HFFc6 (cell line): ENCODE data around the gene CDX2. TPM values are rescaled to one million over a fixed set of nuclear protein-coding genes. Genes with fewer than 3 reads are reported as not detected.

Source experiments
- DNase-seq: peaks from one replicate; pipeline ENCODE4 v3.0.0-alpha.2; 2018
- H3K27ac Mint-ChIP-seq: 2 replicates; pipeline ENCODE4 v1.8.0; 2020; ENCODE audit warnings: mild to moderate bottlenecking, mixed read lengths
- H3K27me3 Mint-ChIP-seq: 2 replicates; pipeline ENCODE4 v1.8.0; 2021; ENCODE audit warnings: mild to moderate bottlenecking, moderate library complexity, mixed read lengths; ENCODE audit not compliant: insufficient read depth
- H3K36me3 Mint-ChIP-seq: 2 replicates; pipeline ENCODE4 v1.8.0; 2021; ENCODE audit warnings: low read depth, mixed read lengths
- H3K4me1 Mint-ChIP-seq: 2 replicates; pipeline ENCODE4 v1.8.0; 2020; ENCODE audit warnings: low read depth, mixed read lengths
- H3K4me3 Mint-ChIP-seq: 2 replicates; pipeline ENCODE4 v1.8.0; 2020; ENCODE audit warnings: mild to moderate bottlenecking, moderate library complexity, mixed read lengths
- H3K9me3 Mint-ChIP-seq: 2 replicates; pipeline ENCODE4 v1.8.0; 2020; ENCODE audit warnings: mild to moderate bottlenecking, mixed read lengths
- total RNA-seq, 6 experiments: library from RNA; stranded (reverse); fragmentation: NEBNext Ultra II Directional; extraction: Animal tissue kit (Norgen Biotek cat#: 25700); gene quantifications; 2 replicates in 1 of 6; 3 replicates in 5 of 6; pipeline ENCODE4 v1.2.3, GENCODE V29; 2021
- TF ChIP-seq, protein P1 (sequence below): fragments of 200-600 bp; sonication (generic); IDR thresholded peaks from 2 replicates; pipeline ENCODE4 v1.5.0; 2021; ENCODE audit warnings: antibody characterized with exemption, mild to moderate bottlenecking

The CDX2 gene
- total RNA-seq, 6 experiments from 2014 or later: not detected

DNA sequence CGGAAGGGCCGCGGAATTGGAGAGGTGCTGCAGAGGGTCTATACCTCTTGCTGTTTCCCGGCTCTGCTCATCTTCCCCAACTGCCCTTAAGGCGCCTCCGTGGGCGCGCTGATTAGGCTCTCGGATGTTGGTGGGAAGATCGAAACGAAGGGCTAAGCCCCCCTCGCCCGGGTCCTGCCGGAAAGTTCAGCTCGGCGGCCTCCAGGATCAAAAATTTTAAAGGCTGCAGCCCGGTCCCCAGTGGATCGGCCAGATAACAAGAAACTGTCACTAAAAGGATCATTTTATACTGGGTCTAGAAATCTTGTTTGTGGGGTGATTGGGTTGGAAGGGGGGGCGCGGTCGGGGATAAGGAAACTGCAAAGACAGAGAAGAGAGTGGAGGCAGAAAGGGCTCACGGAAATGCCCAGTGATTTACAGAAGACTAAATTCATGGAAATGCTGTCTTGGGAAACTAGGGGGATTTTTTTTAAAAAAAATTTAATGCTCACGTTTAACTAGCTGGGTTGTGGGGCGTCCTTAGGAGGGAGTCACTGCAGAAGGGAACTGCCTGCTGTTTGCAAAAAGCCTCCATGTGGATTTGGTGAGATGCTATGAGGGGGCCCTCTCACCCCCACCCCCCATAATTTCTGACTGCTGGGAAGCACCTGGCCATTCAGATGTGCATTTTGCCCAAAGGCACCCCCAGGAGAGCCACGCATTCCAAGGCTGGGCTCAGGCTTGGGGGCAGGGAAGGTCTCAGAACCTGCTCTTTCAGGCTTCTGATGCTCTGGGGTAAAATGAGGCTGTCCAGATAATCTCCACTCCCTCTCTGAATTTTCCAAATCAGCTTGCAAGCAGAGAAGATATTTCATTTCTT, 7.7 kb downstream of the CDX2 start:
- H3K27ac Mint-ChIP-seq: 0 out of 2 replicates have a peak overlapping the region, but pooled peaks have one; percentile 5
- TF ChIP-seq, protein P1, sequence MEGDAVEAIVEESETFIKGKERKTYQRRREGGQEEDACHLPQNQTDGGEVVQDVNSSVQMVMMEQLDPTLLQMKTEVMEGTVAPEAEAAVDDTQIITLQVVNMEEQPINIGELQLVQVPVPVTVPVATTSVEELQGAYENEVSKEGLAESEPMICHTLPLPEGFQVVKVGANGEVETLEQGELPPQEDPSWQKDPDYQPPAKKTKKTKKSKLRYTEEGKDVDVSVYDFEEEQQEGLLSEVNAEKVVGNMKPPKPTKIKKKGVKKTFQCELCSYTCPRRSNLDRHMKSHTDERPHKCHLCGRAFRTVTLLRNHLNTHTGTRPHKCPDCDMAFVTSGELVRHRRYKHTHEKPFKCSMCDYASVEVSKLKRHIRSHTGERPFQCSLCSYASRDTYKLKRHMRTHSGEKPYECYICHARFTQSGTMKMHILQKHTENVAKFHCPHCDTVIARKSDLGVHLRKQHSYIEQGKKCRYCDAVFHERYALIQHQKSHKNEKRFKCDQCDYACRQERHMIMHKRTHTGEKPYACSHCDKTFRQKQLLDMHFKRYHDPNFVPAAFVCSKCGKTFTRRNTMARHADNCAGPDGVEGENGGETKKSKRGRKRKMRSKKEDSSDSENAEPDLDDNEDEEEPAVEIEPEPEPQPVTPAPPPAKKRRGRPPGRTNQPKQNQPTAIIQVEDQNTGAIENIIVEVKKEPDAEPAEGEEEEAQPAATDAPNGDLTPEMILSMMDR: no peak
- no peak for DNase-seq
- no peaks in the 10 kb centered on the region for H3K9me3 Mint-ChIP-seq
- no peaks in the 10 kb centered on the region for H3K36me3 Mint-ChIP-seq
- peaks cover 61% of the 10 kb centered on the region for H3K27me3 Mint-ChIP-seq
- H3K4me1 Mint-ChIP-seq: peaks cover 5% of the 10 kb centered on the region; the same call in 1 of the 2 replicates
- peak overlapping the region; percentile 46; the same call in 1 of the 2 replicates for H3K4me3 Mint-ChIP-seq

DNA sequence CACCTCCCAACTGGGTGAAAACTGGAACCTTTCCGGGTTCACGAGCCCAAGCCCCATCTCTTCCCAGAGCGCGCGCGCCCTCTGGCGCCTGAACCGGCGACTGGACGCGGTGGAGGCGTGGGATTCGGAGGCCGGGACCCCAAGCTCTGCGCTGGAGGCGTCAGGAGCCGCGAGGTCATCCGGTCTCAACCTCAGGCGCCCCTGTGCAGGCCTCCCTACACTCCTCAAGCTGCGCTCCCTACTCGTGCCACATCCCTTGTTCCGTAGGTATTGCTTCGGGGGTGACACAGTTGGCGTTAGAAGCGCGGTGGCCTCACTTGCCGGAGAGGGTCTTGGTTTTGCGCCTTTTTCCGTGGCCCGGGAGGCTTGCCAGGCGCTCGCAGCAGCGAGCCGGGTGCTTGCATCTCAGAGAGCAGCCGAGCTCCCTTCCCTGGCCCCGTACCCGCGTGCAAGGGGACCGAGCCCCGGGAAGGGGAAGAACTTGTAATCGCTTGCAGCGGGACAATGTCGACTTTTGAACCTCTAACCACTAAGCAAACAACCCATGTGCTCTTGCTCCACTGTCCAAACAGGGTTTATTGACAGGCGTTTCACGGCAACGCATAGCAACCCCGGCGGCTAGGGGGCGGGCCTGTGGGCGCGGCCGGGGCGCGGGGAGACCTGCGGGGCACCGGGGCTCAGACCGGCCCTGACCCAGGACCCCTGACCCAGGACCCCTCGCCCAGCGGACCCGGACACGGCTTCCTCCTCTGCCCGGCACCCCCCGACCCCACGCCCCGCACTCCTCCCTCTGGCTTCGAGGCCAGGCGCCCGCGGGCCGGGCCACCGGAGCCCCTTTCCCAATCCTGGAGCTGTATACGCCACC, 8.5 kb downstream of the CDX2 start:
- H3K9me3 Mint-ChIP-seq: no peaks in the 10 kb centered on the region
- H3K4me1 Mint-ChIP-seq: peaks cover 5% of the 10 kb centered on the region; the same call in 1 of the 2 replicates
- TF ChIP-seq, protein P1: peak; percentile 65
- peak; percentile 18 for DNase-seq
- H3K27ac Mint-ChIP-seq: no peak overlapping the region
- peaks cover 61% of the 10 kb centered on the region for H3K27me3 Mint-ChIP-seq
- H3K36me3 Mint-ChIP-seq: no peaks in the 10 kb centered on the region
- peak overlapping the region; percentile 76; the same call in 1 of the 2 replicates for H3K4me3 Mint-ChIP-seq

DNA sequence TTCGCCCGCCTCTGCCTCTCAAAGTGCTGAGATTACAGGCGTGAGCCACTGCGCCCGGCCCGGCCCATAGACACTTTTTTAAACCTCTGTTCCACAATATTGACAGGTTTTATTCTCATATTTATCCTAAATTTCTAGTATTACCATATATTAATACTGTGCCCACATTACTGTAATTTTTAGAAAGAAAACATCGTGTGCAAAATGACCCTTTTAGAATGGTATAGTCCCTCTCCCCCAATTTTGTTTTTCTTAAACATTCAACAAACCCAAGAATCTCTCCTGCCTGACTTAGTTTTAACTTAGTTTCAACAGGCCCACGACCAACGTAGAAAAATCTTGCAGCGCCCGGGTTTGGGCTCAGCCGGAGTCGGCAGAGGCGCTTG, 9.1 kb downstream of the CDX2 start:
- Mint-ChIP-seq H3K27me3 (peaks cover 58% of the 10 kb centered on the region), H3K9me3 (no peaks in the 10 kb centered on the region), H3K4me3 (peak overlapping the region; percentile 76; the same call in 1 of the 2 replicates), H3K36me3 (no peaks in the 10 kb centered on the region), H3K27ac (no peak overlapping the region), H3K4me1 (peaks cover 5% of the 10 kb centered on the region; the same call in 1 of the 2 replicates)
- no peak for DNase-seq
- TF ChIP-seq, protein P1: no peak

DNA sequence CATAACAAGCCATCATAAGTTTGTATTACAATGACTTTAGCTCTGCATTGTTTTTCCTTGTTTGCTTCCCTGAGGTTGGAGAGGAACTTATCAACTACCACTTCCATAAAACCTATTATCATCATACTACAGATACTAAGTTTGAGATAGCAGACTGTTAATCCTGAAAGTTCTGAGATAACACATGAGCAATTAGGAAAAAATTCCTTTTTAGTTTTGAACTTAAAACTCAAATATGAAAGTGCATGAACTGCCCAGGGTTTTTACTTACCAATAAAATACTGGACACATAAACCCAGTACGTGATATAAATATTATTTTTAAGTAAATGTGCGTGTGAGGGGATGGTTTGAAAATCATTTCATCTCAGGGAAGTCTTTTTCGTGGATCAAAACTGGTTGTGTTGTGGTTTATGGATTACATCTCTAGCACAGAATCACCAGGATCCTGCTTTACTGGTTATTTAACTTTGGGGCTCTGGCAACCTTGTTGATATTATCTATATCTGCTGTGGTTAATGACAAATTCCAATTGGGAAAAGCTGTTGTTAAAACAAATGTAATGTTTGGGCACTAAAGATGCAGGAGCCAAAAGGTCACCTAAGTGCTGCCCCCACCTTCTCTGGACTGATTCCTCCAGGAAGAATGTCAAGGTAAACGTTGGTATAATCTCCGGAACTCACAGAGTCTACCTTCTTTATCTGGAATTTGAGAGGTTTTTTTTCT, 12.4 kb downstream of the CDX2 start:
- TF ChIP-seq, protein P1: no peak
- H3K9me3 Mint-ChIP-seq: no peaks in the 10 kb centered on the region
- no peak overlapping the region for H3K4me3 Mint-ChIP-seq
- peaks cover 13% of the 10 kb centered on the region for H3K4me1 Mint-ChIP-seq
- H3K36me3 Mint-ChIP-seq: no peaks in the 10 kb centered on the region
- H3K27ac Mint-ChIP-seq: no peak overlapping the region
- peaks cover 47% of the 10 kb centered on the region for H3K27me3 Mint-ChIP-seq
- no peak for DNase-seq

DNA sequence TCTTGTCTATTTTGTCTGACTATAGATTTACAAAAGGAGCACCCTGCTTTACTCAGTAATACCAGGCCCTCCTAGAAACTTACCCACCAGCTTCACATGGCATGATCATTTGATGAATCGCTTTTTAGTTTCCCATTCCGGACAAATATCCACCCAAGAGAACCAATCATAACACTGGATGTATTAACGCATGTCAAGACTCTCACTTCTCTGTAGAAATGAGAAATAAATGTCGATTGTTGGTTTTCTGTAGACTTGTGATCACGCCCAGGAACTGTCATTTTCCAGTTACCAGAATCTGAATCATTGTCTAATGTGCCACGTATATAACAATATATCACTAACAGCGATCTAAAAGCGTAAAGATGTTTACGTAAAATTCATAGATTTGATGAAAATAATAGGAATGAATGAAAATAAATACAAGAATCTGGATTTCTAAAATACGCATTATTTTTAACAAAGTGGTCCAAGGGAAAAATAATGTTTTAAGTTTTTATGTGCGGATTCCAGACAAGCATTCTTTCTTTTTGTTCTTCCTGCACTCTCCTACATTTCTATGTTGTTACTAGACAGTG, 14.0 kb downstream of the CDX2 start:
- TF ChIP-seq, protein P1: no peak
- no peak overlapping the region for H3K27ac Mint-ChIP-seq
- no peaks in the 10 kb centered on the region for H3K9me3 Mint-ChIP-seq
- peaks cover 10% of the 10 kb centered on the region for H3K4me1 Mint-ChIP-seq
- no peak overlapping the region for H3K4me3 Mint-ChIP-seq
- H3K36me3 Mint-ChIP-seq: no peaks in the 10 kb centered on the region
- H3K27me3 Mint-ChIP-seq: peaks cover 39% of the 10 kb centered on the region
- DNase-seq: no peak
